ENCODE data around the gene NUP107.
A peak's percentile ranks its signal among the peaks of the same experiment; 100 is the strongest.

Gene NUP107

GRCh38 chr12:68773582-68773981 lies 86.8 kb downstream of the NUP107 start:
- no peak for DNase-seq (ENCODE audit: low spot score)

DNA sequence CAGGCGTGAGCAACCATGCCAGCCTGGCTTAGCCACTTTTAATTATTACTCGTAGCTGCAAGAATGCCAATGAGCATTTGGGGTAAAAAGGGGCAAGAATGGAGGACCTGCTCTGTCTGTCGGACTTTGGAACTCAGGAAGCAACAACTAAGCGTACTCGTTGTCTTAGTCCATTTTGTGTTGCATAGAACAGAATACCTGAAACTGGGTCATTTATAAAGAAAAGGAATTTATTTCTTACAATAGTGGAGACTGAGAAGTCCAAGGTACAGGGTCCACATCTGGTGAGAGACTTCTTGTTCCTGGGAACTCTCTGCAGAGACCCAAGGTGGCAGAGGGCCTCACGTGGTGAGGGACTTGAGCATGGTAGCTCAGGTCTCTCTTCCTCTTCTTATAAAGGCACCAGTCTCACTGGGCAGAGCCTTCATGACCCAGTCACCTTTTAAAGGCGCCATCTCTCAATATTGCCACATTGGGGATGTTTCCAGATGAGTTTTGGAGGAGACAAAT lies 88.4 kb downstream of the NUP107 start:
- no peak for DNase-seq (ENCODE audit: low spot score)

DNA sequence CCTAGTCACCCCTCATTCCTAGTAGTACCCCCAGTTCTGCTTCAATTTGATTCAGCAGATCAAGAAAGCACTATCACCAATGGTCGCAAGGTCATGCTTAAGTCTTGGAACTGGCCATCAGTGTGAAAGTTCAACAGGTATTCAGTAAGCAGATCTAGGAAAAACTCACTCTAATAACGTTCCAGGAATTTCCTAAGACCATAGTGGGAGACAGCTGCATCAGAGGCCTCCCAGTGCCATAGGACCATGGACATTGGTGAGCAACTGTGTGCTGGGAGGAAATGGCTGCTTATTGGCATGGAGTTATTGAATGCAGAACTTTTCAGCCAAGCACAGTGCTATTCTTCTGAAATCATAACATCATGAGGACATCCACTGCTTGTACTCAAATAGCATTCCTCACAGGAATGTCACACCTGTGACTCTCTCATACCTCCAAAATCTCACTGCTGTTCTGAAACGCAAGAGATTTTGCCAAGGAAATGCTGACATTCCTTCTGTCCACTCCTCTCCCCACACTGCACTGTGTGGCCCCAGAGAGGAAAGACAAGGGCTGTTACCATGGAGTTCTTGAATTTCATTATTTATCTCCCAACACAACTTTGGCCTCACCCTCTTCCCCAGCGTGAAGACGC lies 90.3 kb downstream of the NUP107 start:
- DNase-seq (ENCODE audit: low spot score): no peak

- no peak for DNase-seq (ENCODE audit: low spot score)
Measured at GRCh38 chr12:68779280-68779679, 92.5 kb downstream of the NUP107 start.

- no peak for DNase-seq (ENCODE audit: low spot score)
Measured at GRCh38 chr12:68780731-68781130, 94.0 kb downstream of the NUP107 start.

GRCh38 chr12:68781728-68782127 lies 95.0 kb downstream of the NUP107 start:
- DNase-seq (ENCODE audit: low spot score): no peak

DNA sequence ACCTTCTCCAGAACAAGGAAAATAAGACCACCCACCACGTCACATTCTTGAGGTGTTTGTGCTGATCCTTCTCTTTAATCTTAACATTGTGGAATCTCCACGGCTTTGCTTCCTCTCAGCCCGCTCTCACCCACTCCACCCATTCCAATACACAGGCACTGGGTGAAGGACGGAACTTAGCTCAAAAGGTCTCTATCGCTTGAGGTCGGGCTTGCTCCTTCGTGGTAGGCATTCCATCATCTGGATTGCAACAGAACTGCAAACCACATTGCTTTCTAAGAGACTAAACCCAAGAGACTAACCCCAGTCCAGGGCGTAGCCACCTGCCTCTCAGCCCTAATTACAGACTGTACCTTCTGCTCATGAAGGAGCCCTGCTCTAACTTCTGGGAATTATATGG lies 97.2 kb downstream of the NUP107 start:
- DNase-seq (ENCODE audit: low spot score): no peak

GRCh38 chr12:68785358-68785757 lies 98.6 kb downstream of the NUP107 start:
- no peak for DNase-seq (ENCODE audit: low spot score)

DNA sequence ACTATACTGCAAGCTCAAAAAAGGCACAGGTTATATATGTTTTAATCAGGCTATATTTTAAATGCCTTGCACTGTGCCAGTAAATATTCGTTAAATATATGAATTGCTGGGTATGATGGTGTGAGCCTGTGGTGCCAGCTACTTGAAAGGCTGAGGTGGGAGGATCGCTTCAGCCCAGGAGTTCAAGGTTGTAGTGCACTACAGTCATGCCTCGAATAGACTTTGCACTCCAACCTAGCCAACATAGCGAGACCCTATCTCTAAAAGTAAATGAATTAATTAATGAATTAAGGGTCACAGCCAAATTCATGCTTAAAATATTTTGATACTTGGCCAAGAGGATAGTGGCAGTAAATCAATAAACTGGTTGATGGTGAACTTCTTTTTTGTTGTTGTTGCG lies 99.0 kb downstream of the NUP107 start:
- no peak for DNase-seq (ENCODE audit: low spot score)

DNA sequence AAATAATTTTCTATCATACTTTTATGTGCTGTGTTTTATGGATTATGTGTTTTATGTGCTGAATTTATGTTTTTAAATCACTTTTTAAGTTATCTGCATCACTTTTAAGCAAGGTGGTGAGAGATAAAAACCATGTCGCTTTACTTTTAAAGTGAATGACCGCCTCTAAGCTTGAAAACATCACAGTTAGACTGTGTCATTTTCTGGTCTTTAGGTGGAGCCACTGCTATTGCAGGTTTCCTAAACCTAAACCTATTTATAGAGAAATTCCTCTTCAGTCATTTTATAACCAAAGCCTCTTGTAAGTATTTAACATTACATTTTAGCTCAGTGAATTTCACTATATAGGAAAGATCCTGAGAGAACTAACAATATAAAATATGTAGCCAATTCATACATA lies 100.2 kb downstream of the NUP107 start:
- DNase-seq (ENCODE audit: low spot score): no peak

GRCh38 chr12:68788554-68789143 lies 101.9 kb downstream of the NUP107 start:
- no peak for DNase-seq (ENCODE audit: low spot score)

- no peak for DNase-seq (ENCODE audit: low spot score)
Measured at GRCh38 chr12:68789144-68789878, 102.5 kb downstream of the NUP107 start.

DNA sequence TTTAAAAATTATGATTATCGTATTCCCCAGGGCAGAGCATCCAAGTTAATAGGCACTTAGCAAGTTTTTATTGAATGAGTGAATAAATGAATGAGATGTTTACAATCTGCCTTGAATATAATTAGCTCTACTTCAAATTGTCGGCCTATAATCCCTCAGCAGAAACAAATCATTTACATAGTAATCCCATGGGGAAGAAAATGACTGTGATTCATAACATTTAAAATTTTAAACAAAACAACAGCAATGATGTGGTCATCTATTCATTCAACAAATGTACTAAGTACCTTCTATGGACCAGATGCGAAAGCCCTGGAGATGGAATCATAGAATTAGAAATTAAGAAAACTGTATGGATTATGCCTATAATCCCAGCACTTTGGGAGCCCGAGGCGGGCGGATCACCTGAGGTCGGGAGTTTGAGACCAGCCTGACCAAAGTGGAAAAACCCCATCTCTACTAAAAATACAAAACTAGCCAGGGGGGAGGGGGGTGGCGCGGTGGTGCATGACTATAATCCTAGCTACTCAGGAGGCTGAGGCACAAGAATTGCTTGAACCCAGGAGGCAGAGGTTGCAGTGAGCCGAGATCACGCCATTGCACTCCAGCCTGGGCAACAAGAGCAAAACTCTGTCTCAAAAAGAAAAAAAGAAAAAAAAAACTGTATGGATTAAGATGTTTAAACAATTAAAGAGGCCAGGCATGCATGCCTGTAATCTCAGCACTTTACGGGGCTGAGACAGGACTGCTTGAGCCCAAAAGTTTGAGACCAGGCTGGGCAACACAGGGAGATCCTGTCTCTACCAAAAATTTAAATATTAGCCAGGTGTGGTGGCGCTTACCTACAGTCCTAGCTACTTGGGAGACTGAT lies 103.5 kb downstream of the NUP107 start:
- DNase-seq (ENCODE audit: low spot score): no peak

DNA sequence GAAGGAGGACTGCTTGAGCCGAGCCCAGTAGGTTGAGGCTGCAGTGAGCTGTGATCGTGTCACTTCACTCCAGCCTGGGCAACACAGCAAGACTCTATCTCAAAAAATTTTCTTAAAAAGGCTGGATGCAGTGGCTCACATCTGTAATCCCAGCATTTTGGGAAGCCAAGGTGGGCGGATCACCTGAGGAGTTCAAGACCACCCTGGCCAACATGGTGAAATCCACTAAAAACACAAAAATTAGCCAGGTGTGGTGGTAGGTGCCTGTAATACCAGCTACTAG lies 104.1 kb downstream of the NUP107 start:
- DNase-seq (ENCODE audit: low spot score): no peak

DNA sequence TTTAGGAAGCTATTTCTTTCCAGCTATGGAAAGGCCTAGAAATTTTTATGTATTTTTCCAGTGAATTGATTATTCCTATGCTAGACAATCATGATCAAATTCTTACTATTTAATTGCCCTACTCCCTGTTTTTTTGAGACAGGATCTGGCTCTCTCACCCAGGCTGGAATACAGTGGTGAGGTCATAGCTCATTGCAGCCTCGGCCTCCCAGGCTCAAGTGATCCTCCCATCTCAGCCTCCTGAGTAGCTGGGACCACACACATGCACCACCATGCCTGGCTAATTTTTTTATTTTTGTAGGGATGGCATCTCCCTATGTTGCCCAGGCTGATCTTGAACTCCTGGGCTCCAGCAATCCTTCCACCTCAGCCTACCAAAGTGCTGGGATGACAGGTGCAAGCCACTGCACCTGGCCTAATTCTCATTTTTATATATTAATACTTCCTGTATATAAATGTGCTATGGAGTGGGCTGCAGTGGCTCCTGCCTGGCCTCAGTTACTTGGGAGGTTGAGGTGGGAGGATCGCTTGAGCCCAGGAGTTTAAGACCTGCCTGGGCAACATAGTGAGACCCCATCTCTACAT lies 105.2 kb downstream of the NUP107 start:
- no peak for DNase-seq (ENCODE audit: low spot score)

DNA sequence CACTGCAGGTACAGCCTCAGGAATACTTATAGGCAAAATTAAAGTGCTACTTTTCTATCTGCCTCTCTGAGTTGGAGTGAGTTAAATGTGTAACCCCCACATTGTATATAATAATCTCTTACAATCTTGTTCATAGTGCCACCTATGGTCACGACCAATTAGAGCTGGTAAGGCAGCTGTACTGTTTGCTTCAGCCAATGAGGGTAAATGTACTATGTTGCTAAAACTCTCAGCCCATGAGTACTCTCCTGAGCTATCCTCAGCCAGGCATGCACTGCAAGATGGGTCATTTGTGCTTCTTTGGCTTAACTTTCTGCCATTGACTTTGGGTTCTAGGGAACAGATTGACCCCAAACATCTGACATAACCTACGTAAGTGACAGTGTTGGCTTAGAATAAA lies 106.2 kb downstream of the NUP107 start:
- DNase-seq (ENCODE audit: low spot score): peak; percentile 35

- DNase-seq (ENCODE audit: low spot score): no peak
Measured at GRCh38 chr12:68793436-68793835, 106.7 kb downstream of the NUP107 start.

GRCh38 chr12:68793975-68794652 lies 107.3 kb downstream of the NUP107 start:
- no peak for DNase-seq (ENCODE audit: low spot score)

GRCh38 chr12:68794653-68795251 lies 108.0 kb downstream of the NUP107 start:
- DNase-seq (ENCODE audit: low spot score): no peak

Data from activated CD4-positive, alpha-beta T cell treated with anti-CD3 and anti-CD28 coated beads, Interleukin-2, Interleukin-4, amounts not matched to agents 100 ng/mL and 50 ng/mL, durations not matched to agents 16 hours and 8 hours (primary cell).